Mesenteric fat pad (tissue), 1 donor: ENCODE measurements around the gene PER2. TPM values are rescaled to one million over a fixed set of nuclear protein-coding genes. Genes with fewer than 3 reads are reported as not detected.

ENCODE experiments used
- DNase-seq: peaks from one replicate; pipeline ENCODE4 v3.0.0-alpha.2; 2020; ENCODE audit warnings: low spot score
- total RNA-seq: library from RNA; stranded (reverse); fragmentation: NEBNext Ultra II Directional; extraction: Animal tissue kit (Norgen Biotek cat#: 25700); gene quantifications from one replicate; pipeline ENCODE4 v1.2.1, GENCODE V29; 2021
- donor health status: DM: yes; HTN: yes; CAD: no.

PER2 gene
- total RNA-seq, 1 donor from 2014 or later: 9.9 TPM

DNA sequence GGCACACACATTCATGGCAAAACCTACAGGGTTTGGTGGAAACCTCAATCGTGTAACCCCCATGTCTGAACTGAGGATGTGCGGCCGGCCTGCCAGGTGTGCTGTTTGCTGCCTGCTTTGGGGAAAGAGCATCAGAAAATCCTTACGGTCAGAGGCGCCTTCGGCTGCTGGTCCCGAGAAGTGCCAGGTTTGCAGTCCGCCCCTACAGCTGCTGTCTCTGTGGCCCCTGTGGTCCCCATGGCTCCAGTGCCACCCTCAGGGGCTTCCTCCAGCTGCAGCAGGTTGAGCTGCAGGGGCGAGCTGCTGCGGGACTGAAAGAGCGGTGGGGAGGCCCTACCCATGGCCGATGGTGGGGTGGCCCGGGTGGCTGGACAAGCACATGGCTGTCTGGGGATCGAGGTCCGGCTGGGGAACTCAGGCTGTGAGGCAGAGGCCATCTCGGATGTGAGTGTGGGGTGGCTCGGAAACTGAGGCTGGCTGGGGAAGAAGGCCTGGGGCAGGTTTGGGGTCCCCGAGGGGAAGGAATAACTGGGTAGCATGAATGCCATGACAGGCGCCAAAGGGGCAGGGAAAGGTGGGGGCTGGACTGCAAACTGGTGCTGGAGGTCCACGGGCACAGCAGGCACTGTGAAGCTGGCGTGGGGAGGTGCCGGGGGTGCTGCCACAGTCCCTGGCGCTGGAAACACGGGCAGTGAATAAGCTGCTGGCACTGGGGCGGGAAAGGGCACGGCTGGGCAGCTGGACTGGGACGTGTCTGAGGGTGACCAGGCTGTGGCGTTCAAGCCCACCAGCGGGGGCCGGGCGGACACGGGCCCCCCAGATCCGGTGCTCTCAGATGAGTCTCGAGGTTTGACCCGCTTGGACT, 35.4 kb downstream of the PER2 start:
- no peak for DNase-seq

DNA sequence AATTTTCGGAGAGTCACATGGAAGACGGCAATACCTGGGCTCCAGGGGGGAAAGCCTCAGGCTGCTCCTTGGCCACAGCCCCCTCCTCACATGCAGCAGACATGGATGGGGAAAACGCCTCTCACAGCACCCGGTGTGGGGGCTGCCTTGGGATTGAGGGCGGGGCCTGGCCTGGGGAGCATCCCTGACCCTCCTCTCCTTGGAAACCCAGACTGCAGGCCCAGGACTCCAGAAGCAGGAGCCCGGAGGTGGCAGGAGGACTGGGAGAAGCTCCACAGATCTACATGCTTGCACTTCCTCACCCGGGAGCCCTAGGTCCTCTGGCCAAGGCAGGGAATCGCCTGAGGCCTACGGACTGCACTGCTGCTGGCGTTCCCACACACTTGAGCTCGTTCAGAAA, 36.4 kb downstream of the PER2 start:
- DNase-seq: no peak

DNA sequence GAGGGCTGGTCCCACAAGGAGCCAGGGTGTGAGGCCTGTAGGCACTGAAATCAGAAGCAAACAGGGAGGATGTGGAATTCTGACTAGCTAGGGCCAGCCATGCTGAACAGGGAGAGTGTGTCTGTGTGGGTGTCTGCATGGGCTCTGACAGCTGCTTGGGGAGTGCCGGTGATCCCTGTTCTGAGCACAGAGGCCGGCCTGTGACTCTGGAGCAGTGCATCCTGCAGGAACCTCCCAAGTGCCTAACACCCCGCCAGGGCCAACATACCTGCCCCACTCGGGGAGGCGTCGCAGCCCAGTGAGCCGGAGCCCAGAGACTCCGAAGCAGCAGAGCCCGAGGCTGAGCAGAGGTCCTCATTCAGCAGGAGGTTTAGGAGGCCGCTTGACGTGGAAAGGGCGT, 37.1 kb downstream of the PER2 start:
- DNase-seq: no peak

DNA sequence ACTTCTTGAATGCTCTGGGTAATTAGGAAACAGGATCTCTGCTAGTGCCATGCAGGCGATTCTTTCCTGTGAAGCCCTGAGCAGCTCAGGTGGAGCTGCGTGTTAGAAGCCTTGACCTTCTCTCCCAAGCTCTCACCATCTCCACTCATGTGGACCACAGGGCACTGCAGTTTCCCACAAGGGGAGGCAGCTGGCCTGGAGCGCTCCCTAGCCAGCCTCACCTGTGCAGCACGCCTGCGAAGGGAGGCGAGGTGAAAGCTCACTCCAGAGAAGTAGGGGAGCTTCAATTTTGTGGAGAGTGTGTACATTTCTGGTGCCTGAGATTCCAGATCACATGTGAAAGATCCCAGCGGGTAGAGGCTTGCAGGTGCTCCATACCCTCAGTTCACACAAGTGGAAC, 37.5 kb downstream of the PER2 start:
- no peak for DNase-seq

DNA sequence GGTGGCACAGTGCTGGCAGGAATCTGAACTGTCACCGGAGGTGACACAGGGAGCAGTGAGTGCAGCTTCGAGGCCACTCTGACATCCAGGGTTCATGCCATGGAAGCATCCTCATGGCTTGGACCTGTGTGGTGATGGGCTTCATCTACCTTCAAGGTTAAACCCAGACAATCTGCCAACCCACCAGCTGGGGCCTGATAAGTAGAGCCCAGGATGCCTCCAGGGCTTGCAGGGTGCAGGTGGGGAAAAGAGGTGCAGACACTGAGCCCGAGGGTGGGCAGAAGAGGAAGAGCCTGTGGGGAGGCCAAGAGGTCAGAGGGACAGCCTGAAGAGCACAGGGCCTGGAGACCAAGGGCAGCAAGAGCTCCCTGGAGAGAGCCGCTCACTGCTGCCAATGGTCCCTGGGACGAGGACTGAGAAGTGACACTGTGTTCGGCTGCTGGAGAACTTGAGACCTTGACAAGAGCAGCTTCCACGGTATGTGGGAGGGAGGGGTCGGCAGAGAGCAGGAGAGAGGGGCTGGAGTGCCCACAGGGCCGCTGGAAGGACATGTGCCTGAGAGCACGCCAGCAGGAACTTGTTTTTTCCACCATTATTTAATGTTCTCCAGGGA, 40.5 kb downstream of the PER2 start:
- no peak for DNase-seq

DNA sequence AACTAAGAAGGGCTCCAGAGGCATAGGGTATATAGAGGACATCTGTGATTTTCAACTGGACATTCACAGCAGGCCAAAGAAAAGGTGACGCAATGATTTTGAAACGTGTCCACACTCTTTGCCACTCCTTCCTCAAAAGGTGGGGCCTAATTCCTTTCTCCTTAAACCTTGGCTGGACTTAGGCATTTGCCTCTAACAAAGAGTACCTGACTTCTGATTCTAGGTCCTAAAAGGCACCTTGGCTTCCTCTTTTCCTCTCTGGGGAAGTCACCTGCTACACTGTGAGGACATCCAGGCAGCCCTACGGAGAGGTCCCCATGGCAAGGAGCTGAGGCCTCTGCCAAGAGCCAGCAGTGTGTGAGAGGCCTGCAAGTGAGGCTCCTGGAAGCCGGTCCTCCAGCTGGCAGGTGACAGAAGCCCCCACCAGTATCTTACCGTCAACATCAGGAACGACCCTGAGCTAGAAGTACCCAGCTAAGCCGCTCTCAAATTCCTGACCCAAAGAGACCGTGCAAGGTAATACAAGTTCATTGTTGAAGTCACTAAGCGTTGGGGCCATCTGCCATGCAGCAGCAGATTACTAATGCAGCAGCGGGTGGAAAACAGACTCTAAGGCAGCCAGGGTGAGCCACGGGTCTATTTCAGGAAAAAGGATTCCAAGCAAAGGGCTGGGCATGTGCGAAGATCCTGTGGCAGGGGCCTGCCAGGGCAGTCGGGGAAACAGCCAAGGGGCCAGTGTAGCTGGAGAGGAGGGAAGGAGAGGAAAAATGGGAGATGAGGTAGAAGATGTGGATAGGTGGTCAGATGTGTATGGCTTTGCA, 41.2 kb downstream of the PER2 start:
- DNase-seq: no peak

DNA sequence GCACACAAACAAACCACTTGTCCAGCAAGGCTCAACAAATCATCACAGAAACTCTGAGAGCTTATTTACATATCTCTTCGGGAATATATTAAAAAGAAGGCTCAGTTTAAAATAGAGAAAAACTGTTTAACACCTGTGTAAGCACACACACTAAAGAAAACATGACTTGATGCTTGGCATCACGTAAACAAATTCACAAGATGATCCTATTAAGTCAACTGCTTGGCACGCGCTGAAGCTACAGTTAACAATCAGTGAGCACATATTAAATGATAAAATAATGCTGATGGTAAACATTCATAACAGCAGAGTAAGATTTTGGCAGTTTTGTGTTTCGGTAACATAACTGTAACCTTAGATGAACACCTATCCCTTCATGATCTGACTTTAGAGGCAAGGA, 44.3 kb downstream of the PER2 start:
- no peak for DNase-seq

DNA sequence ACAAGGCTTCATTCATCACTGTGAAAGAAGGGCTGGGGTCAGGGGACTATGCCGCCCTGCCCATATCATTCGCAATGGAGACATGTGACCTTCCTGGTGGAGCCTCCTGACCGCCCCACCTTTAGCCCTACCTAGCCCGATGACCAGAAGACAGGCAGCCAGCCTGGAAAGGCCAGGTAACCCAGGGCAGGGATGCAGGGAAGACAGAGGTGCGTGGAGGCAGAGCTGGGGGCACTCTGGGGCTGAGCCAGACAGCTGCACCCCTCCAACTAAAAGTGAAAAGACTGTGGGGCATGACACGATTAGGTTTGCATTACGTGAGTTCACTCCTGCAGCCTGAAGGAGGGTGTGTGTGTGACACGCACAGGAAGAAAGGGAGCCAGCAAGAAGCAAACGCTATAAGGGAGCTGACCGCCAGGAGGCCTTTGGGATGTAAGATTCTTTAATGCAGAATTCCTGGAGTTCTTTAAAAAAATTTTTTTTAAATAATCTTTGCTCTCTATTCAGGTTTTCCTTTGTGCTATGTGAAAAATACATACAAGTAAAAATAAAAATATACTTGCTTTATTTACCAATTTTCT, 44.8 kb downstream of the PER2 start:
- no peak for DNase-seq

DNA sequence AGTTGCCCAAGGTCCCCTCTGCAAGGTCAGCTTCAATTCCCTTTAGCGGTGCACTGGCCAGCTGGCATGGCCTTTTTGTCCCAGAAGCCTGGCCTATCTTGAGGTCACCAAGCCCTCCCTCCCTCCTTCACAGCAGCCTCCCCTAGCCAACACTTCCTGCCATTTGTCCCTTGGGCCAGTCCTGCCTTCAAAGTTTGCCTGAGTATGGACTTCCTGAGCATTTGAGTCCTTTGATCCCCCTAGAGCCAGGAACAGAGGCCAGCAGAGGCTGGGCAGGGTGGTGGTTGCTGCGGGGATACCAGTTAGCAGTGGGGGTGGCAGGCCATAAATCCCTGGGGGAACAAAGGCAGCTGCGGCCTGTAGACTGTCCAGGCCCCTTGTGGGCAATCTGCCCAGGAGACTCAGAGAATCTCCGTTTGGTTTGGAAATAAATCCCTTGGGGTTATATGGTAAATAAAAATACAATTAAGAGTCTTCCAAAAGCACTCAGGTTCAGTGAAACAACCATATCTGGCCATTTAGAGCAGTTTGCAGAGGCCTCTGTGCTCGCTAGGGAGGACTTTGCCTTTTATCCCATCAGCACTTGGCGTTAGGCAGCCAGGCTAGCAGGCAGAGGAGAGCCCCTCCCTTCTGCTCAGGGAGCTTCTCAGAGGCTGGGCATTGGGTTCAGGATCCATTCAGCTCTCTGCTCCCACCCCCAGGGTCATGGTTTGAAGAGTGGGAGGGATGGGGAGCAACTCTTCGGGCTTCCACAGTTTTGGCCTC, 45.5 kb downstream of the PER2 start:
- no peak for DNase-seq

DNA sequence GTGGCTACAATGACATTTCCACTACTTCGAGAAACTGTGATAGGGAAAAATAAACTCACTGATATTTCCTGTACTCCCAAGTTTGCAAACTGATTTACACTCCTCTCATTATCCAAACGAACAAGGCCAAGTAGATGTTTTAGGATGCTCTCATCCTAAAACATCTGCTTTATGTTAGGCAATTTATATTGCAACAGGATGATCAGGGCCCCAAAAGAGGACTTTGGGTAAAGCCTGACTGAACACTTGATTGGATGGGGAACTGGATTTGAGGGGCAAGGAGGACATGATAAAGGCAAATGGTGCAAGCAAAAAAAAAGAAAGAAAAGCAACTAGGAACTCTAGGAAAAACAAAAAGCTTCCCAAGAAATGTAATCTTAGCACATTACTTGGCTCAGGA, 46.4 kb downstream of the PER2 start:
- DNase-seq: no peak

DNA sequence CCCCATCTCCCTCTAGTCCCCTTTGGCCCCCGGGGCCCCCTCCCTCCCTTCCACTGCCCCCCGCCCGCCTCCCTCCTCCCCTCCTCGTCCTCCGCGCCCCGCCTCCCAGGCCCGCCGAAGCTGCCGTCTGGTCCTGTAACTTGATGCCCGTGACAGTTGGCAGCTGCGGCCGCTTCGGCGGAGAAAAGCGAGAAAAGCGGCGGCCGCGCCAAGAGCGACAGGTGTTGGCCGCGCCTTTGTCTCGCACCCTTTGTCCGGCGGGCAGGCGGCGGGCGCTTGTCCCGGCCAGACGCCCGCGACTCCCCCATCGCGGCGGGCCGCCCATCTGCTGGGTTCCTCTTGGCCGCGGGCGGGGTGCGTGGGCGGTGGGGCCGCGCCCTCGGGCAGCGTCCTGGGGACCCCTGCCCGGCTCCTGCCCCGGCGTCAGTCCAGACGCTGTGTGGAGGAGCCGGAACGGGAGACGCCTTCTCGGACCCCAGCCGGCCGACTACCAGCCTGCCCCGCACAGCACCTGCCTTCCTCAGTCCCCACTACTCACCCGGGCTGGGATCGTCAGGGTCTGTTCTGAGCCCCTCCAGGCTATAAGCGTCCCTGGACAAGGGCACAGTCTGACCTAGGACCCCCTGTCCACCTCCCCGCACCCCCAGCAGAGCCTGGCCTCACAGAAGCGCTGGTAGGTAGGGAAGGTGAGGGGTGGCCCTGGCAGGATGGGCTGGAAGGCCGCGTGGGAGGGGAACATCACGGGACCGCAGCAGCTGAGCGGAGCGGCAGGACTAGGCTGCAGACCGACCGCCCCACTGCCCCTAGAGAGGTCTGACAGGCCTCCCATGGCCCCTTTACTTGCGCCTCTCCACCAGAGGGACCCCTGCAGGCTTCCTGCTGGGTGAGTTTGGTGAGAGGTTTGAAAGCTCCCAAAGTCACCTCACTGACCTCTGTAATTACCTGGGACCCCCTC, 47.4 kb downstream of the PER2 start:
- DNase-seq: no peak

DNA sequence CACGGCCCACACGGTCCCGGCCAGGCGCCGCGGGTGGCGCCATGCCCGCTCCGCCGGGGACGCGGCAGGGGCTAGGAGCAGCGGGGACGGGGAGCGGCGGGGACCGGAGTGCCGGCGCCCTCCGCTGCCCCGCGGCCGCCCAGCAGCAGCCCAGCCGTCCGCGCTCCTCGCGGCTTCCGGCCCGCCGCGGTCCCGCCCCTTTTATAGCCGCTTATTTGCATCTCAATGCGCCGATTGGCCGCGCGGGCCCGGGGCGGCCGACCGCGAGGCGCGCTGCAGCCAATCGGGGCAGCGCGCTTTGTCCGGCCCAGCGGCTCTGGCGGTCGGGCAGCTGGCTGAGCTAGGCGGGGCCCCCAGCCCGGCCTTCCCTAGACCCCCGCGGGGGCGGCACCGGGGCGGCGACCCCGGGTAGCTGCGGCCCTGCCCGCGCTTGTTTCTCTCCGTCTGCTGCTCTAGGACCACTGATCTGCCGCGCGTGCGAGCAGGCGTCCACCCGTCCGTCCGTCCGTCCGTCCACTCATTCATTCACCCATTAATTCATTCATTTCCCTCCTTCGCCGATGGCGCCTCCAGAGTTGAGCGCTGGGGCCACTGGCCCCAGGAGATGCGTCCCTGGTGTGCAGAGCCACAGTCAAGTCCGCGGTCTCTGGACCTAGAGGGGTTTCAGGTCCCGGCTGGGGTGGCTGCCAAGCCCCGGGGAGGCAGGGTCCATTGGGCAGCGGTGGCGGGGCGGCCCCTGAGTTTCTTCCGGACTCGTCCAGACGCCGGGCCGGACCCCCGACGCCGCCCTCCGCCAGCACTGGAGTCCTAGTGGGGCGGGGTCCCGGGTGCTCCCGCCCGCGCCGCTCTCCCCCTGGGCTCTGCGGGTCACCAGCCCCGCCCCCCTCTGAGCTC, 48.3 kb downstream of the PER2 start, which contains the start of gene HES6:
Gene HES6 (minus strand): TSS at position 176 of the 894 bp plus-strand sequence. CDS start 133 bp downstream, at position 43.
- peak; percentile 96 for DNase-seq

DNA sequence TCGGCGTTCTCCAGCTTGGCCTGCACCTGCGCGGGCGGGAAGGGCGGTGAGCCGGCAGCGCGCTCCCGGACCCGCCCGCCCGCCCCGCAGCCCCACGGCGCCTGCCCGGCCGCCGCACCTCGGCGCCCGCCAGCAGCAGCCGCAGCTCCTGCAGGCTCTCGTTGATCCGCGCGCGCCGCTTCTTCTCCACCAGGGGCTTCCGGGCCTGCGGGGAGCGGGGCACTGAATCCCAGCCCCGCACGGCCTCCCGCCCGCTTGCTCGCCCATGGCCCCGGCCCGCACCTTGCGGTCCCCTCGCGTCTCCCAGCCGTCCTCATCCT, 48.9 kb downstream of the PER2 start:
- no peak for DNase-seq

DNA sequence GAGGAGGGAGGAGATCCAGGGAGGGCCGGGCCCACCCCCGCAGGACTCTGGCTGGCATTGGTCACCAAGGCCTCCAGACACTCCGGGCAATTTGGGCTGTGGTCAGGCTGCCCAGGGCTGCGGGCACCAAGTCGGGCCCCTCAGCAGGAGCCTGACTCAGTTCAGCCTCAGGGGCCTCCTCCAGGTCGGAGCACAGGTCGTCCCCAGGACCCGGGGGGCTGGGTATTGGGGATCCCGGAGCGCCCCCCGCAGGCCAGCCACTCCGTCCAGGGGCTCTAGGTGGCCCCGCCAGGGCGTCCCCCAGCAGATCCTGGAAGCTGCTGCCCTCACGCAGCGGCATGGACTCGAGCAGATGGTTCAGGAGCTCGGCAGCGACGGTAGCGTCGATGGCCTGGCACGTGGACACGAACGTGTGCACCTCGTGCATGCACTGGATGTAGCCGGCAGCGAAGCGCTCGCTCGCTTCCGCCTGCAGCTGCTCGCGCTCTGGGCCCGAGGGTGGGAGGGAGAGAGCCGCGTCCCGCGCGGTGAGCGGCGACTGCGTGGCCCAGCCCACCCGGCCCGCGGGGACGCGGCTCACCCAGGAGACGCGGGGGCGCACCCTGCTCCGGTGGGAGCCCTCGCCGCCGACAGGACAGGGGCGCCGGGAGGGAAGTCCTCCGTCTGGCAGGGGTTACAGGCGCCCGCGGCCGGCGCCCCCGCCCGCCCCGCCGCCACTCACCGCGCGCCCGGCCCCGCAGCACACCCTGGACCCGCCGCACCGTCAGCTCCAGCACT, 49.5 kb downstream of the PER2 start:
- no peak for DNase-seq

DNA sequence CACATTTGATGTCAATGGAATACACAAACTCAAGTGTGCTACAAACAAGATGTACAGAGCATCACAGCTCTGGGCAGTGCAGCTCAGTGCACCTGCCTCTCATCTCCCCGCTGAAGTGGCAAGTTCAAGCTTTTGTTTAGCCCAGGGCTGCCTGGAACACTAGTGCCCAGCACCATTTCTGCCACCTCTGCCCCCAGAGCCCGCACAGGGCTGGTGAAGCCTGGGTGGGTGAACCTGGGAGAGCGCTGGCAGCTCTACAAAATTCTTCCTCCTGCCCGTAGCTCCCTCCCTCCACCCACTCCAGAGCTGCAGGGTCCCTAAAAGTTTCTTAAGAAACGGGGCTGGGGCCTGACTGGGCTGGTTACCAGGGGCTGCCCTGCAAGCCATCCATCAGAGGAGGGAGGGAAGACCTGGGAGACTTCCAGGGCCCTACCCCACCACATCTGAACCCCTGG, 50.1 kb downstream of the PER2 start:
- DNase-seq: no peak

DNA sequence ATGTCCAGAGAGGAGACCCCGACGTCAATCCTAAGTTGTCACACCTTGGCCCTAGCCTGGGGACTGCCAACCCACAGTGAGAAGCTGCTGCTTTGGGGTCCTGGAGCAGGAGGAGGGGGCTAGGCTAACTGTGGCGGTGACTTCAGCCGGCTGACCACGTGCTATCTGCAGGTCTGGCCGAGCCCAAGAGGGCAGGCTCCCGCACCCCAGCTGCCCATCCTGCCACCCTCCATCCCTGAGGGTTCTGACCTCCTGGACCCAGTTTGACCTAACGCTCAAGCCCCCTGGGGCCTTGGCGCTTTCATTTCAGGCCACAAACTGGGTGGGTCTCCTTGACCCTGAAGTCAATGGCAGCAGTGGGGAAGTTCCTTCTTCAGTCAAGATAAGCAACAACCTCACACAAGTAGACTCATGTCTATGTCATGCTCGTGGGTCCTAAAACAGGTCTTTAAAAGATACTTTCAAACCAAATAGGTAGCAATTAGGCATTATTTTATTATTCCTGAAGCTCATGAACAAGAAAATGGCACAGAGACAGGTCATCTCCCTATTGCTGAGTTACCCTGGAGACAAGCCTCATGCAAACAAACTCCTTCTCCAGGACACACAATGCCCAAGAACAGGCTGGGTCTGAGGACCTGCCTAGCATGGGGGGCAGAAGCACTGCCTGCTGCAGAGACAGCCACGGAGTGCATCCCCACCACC, 50.8 kb downstream of the PER2 start:
- DNase-seq: no peak

DNA sequence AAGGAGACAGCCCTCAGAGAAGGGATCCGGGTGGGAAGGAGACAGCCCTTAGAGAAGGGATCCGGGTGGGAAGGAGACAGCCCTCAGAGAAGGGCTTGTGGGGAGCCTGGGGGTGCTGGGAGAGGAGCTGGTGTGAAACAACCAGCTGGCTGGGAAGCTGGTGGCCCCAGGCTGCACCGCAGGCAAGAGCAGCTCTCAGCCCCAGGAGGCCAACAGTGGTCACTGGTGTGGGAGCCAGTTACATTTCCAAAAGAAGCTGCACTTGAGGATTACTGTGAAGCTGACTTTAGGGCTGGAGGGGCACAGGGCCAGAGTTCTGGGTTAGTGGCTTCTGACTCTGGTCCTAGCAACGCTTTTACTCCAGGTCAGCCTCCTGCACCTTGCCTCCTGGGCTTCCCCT, 51.8 kb downstream of the PER2 start:
- DNase-seq: no peak
